Measurements from ENCODE around the gene PDK2.

PDK2 gene

DNA sequence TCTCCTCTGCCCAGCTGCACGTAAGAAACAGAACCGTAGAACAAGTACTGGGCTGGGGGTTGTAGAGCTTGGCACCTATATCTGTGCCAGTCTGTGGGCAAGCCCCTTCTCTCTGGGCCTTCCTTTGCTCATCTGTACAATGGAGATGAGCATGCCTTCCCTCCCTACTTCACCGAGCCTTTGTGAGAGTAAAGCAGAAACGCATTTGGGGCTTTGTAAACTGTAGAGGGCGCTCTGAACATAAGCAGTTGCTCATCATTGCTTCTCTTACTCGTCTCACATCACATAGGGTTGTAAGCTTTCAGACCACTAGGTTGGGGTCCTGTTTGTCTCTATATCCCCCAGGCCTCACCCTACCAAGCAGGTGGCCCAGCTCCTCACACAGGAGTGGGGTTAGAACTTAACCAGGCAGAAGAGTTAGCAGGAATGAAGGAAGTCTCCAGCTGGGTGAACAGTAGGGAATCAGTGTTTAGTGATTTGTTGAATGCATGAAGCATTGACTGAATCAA lies 19.8 kb downstream of the PDK2 start:
- TF ChIP-seq, protein P1, sequence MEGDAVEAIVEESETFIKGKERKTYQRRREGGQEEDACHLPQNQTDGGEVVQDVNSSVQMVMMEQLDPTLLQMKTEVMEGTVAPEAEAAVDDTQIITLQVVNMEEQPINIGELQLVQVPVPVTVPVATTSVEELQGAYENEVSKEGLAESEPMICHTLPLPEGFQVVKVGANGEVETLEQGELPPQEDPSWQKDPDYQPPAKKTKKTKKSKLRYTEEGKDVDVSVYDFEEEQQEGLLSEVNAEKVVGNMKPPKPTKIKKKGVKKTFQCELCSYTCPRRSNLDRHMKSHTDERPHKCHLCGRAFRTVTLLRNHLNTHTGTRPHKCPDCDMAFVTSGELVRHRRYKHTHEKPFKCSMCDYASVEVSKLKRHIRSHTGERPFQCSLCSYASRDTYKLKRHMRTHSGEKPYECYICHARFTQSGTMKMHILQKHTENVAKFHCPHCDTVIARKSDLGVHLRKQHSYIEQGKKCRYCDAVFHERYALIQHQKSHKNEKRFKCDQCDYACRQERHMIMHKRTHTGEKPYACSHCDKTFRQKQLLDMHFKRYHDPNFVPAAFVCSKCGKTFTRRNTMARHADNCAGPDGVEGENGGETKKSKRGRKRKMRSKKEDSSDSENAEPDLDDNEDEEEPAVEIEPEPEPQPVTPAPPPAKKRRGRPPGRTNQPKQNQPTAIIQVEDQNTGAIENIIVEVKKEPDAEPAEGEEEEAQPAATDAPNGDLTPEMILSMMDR (IDR thresholded peaks at IDR 0.05) = peak; percentile 35
- Histone ChIP-seq H3K4me3 (no peak overlapping the region), H3K27ac (peak overlapping the region in 1 of 2 donors; percentile 28)
- no peak for DNase-seq (ENCODE audit: low spot score)

DNA sequence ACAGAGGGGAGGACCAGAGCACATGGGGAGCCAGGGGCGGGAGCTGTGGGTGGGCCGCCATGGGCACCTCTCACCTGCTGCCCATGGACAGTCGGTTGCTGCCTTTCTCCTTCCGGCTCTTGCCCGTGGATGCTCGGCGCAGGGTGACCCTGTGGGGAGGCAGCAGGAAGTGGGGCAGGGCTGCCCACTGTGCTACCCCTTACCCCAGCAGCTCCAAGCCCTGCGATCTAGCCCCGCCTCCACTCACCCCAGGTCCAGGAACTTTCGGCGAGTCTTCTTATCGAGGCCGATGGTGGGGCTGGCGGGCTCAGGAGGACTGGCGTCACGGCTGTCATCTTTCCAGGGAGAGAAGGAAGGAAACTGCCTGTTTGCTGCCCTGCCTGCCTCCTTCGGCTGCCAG lies 20.6 kb downstream of the PDK2 start:
- DNase-seq (ENCODE audit: low spot score) = no peak
- no peak overlapping the region for H3K4me3 ChIP-seq
- H3K27ac ChIP-seq = peak overlapping the region; percentile 3 to 7
- TF ChIP-seq, protein P1 (IDR thresholded peaks at IDR 0.05) = no peak

DNA sequence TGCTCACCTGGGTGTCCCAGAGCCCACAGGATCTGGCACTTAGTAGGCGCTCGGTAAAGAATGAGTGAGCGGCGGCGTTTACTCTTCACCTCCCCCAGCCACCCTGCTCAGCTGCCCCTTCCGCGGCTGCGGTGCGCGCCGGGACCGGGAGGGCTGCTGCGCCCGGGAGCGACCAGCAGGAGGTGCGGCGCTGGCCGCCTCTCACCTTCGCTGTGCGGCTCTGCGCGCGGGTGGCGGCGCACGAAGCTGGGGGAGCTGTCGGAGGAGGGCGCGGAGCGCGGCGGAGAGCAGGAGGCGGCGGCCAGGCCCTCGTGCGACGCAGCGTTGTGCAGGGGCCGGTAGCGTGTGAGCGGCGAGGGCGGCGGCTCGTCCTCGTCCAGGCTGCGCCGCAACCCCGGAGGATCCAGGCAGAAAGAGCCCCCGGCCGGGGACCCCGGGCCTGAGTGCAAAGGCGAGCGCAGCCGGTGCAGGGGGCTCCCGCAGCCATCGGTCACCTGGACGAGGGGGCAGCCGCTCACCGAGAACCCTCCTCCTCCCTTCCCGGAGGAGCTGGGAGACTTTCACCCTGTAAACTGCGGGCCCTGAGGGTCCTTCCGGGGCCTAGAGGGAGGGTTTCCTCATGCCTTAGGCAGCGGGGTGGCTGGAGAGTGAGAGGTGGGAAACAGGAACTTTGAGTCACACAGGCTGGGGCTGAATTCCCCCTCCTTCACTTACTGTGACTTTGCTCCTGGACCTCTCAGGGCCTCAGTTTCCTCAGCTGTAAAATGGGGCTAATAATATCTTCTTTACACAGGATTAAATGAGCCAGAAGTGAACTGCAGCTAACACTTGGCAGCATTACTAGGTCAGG lies 22.3 kb downstream of the PDK2 start:
- TF ChIP-seq, protein P1 (IDR thresholded peaks at IDR 0.05) = peak; percentile 42
- Histone ChIP-seq H3K27ac (no peak overlapping the region), H3K4me3 (peak overlapping the region; percentile 49)
- no peak for DNase-seq (ENCODE audit: low spot score)

DNA sequence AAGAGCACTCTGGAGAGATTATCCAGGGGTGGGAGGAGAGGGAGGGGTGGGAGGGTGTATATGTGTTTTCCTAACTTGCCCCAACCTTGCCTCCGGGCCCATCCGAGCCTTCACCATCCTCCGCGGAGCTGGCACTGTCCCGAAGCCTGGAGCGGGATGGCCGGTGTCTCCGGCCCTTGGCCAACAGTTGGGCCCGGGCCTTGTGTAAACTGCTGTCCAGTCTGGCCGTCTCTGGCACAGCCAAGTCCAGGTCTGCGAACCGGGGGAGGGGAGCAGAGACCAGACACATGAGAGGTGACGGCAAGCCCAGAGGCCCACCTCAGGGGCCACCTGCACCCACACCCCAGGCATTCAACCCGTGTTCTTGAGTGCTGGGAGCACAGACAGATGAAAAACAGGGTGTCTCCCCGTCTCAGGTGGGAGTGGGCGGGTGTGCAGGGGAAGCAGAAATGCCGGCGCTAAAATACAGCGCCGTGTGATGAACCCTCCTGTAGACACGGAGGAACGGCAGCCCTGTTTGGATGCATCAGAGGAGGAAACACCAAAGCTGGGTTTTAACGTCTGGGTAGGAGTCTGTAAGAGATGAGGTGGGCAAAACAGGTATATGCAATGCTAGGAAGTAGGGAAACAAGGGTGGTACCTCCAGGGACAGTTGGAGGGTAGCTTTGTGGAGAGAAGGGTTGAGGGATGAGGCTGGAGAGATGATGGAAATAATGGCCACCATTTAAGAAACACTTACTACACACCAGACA lies 23.1 kb downstream of the PDK2 start:
- Histone ChIP-seq H3K4me3 (no peak overlapping the region), H3K27ac (no peak overlapping the region)
- no peak for DNase-seq (ENCODE audit: low spot score)
- TF ChIP-seq, protein P1 (IDR thresholded peaks at IDR 0.05) = no peak

DNA sequence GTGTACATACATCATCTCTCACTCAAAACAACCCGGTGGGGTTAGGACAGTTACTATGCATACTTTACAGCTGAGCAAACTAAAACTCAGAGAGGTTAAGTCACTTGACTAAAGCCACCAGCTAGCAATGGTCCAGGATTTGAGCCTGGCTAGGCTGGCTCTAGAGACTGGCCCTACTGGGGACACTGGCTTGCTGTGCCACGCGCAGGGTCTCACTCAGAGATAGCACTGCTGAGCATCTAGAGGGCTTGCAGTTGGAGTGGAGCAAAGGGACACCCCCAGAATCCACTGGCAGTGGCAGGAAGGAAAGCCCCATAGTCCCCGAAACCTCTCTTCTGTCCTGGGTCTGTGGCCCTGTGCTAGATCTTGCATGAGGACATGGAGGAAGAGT lies 23.7 kb downstream of the PDK2 start:
- no peak for DNase-seq (ENCODE audit: low spot score)
- TF ChIP-seq, protein P1 (IDR thresholded peaks at IDR 0.05) = no peak
- no peak overlapping the region for H3K4me3 ChIP-seq
- H3K27ac ChIP-seq = no peak overlapping the region

DNA sequence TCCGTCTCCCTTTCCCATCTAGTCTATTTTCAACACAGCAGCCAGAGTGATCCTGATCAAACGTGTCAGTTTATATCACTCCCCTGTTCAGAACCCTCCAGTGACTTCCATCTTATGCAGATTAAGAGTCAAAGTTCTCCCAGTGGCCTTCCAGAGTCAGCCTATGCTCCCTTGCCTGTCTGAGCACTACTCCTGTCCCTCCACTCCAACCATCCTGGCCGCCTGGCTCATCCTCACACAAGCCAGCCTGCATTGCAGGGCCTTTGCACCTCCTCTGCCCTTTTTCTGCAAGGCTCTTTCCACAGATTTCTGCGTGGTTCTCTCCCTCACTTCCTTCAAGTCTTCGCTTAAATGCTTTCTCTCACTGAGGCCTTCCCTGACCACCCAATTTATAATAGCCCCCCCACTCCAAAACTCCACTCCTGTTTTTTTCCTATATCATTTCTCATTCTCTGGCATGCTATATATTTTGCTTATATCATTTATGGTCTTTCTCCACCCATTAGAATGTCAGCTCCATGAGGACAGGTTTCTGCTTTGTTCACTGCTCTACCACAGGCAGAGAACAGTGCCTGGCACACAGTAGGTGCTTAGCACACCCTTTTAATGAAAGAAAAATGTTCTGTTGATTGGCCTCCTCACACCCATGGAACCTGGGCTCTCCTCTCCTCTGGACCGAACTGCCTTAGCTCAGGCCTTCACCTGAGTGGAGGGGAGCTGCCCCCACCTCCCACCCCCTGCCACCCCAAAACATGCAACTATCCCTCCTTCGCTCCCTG lies 25.5 kb downstream of the PDK2 start:
- Histone ChIP-seq H3K4me3 (no peak overlapping the region), H3K27ac (no peak overlapping the region)
- TF ChIP-seq, protein P1 (IDR thresholded peaks at IDR 0.05) = no peak
- DNase-seq (ENCODE audit: low spot score) = no peak

Measured in coronary artery (tissue), 2 donors.